Sigmoid colon (tissue), 4 donors: ENCODE measurements around the gene ARHGAP10.

Experiments
- CTCF ChIP-seq, 4 experiments: fragments of 450-650 bp in 3 of 4; fragments of 200-600 bp in 1 of 4; IDR thresholded peaks; one replicate each; pipeline ENCODE4 v1.5.1; 2016 to 2019; ENCODE audit warnings: antibody characterized with exemption in 4 of 4, mild to moderate bottlenecking in 3 of 4, moderate library complexity in 2 of 4
- EP300 ChIP-seq, 4 donors: sonication (generic); formaldehyde crosslinking; IDR thresholded peaks; one replicate each; pipeline ENCODE4 v1.6.1; 2017; ENCODE audit warnings: antibody characterized with exemption in 4 of 4
- POLR2A ChIP-seq, 2 donors: fragments of 450-650 bp; IDR thresholded peaks; one replicate each; pipeline ENCODE4 v1.6.1; 2016; ENCODE audit warnings: antibody characterized with exemption in 2 of 2, mild to moderate bottlenecking in 2 of 2, moderate library complexity in 2 of 2
- POLR2AphosphoS5 ChIP-seq, 4 donors: sonication (generic); formaldehyde crosslinking; IDR thresholded peaks; one replicate each; pipeline ENCODE4 v1.6.1; 2017; ENCODE audit warnings: antibody characterized with exemption in 4 of 4

GRCh38 chr4:148120216-148120615 lies 388.3 kb downstream of the ARHGAP10 start:
- no peak for TF ChIP-seq CTCF (IDR thresholded peaks at IDR 0.05)
- no peak for TF ChIP-seq POLR2A (IDR thresholded peaks at IDR 0.05)
- no peak for TF ChIP-seq POLR2AphosphoS5 (IDR thresholded peaks at IDR 0.05)
- no peak for TF ChIP-seq EP300 (IDR thresholded peaks at IDR 0.05)
